Hindlimb muscle (tissue), 1 donor: ENCODE measurements around the gene UNG. TPM values are rescaled to one million over a fixed set of nuclear protein-coding genes. Genes with fewer than 3 reads are reported as not detected.
A peak's percentile ranks its signal among the peaks of the same experiment; 100 is the strongest.
"Not testable (repeated sequence)": the region's sequence is repeated elsewhere in the genome, so short reads cannot be mapped to it uniquely, and the experiment has no call there.

Experiments used
- DNase-seq: peaks from one replicate; pipeline ENCODE4 v3.0.0-alpha.2; 2013
- polyA plus RNA-seq: library from polyadenylated mRNA; unstranded; fragments of 120-200 nt; gene quantifications from one replicate; pipeline ENCODE4 v1.2.1, GENCODE V29; 2013; ENCODE audit not compliant: insufficient read length

The UNG gene
- polyA plus RNA-seq, 1 donor: 27.0 TPM

DNA sequence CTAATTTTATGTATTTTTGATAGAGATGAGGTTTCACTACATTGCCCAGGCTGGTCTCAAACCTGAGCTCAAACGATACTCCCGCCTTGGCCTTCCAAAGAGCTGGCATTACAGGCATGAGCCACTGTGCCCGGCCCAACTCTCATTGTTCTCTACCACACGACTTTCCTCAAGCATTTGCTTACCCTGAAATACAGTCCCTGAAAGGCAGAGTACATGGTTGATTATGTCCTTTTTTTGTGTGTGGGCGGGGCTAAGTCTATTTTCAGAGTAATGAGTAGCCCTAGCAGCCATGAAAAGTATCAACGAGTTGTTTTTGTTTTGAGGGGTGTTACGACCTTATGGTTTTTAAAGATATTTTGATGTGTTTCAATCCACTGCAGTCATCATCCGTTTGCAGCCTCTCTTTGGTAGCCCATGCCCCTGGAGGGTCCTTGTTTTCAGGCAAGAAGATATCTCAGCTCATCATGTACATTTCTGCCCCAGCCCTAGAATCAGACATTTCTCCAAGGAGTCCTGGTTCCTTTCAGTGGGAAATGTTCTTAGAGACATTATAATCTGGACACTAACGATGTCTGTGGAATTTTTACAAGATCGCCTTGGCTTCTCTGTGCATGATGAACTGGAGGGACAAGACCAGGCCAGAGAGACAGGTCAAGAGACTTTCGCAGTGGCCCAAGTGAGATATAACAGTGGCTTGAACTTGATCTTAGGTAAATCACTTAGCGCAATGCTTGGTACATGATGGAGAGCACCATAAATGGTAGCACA lies 27.7 kb downstream of the UNG start:
- DNase-seq: no peak

DNA sequence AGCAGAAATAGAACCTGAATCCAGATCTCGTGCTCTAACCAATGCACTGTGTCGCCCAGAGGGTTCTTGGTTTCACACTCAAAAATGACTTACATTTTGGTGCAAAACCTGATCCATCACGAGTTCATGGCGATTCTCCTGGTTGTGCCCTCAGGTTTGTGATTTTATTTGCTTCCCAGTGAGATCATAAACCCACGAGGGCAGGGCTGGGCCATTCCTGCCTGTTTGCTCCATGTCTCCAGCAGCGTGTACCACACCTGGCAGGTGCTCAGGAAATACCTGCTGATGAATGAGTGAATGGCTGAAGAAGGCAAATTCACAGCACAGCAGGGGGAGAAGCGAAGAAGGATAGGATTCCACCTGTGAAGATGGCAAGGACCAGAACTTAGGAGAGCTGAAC lies 28.4 kb downstream of the UNG start:
- DNase-seq: no peak

DNA sequence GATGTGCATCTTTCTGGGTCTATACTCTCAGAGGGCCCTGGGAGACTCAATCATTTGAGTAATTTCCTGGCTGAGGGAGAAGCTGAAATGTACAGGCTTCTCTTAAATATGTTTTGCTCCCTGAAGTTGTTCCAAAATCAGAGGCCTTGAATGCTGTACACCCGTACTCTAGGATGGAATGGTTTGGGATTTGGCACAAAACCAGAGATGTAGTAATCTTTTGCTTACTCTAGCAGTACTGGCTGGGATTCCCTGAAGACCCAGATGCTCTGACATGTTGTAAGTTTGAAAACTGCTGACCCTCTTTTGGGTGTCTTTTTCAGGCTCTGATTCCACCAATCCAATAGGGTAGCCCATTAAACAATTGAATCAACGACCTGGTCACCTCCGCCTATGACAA lies 29.4 kb downstream of the UNG start:
- DNase-seq: peak; percentile 48

DNA sequence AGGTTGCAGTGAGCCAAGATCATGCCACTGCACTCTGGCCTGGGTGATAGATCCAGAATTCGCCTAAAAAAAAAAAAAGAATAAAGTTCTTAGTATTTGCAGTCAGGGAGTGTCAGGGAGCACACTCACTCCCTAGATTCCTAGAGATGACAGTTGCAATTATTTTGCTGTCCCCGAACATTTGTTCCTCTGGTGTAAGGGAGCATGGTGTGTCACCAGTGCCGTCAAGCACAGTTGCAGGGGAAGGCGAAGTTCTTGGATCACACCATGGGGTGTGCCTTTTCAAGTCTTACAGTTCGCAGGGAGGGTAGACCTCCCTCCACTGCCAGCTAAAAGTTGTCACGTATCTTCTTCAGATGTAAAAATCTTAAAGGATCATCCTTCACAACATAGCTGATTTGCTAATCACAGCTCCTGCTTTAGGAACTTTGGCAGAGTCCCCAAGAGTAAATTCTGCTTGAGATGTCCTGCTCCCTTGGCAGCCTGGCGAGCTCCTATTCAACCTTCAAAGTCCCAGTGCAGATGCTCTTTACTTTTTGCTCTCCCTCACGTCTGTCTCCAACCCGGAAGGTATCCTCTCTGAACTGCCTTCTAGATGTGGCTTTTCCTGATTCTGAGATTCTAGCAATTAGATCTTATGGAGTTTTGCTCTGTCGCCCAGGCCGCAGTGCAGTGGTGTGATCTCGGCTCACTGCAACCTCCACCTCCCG lies 30.3 kb downstream of the UNG start:
- DNase-seq: no peak

DNA sequence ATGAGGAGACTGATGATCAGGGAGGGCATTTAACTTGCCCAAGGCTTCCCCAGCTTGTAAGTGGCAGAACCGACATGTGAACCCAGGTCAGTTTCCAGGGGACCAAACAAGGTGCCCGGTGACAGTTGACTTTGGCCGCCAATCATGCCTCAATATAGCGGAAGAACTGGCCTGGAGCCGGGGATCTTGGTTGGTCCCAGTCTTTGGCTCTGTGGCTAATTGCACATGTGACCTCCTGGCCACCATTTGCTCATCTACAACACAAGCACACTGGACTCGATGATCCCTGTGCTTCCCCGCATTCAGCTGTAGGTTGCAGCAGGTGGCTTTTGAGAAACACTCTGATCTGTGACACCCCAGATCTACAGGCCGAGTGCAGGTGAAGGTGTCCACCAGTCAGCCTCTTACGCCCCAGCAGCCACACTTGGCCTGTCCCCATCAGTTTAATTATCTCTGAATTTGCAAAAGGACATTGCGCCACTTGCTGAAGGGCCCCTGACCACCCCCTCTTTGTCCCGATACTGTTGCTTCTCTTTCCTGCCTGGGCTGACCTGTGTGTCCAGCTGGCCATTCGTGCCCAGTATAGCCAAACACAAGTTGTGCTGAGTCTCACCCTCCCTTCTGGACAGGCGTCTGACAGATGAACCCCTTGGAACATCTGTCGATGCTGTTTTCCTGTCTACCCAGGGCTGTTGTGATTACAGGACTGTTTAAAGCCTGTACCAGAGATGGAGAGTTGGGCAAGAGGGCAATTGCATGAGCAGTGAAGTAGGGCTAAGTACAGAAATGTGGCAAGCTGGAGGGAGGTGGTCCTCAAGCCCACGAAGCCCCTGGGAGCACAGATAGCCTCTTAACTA lies 33.1 kb downstream of the UNG start:
- DNase-seq: no peak

DNA sequence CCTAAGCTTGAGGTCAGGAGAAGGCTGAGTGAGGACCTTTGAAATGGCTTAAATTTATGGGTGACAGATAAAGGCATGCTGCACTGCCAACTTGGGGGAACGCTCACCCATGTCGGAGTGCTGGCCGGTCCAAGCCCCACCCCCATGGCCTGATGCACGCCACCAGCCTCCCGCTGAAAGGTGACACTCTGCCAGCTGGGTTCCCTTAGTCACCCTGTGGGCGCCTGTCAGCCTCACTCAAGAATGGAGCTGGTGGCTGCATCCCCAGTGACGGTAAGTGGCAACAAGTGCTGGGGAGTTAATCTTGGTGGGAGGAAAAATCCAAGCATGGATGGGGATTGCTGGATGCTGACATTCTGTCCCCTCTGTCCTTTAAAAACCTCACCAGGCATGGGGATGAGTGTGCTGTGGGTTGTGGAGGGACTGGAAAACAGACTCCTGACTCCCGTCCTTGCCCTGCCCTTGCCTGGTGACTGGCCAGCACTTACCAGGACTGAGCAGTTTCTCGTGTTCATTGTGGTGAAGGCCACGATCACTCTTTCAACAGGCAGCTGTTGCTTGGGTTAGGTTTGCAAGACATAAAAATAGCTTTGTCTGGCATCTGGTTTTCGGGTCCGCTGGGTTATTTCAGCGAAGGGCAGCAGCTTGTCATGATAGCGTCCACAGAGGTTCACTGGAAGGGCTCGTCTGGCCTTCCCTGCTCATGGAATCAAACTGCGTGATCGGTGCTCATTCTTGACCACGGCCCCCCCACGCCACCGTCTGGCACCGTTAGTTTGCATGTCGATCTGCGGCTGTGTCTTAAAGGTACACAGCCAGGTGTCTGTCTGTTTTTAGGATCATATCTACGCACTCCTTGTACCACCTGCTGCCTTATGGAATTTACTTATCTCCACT lies 34.0 kb downstream of the UNG start:
- no peak for DNase-seq

DNA sequence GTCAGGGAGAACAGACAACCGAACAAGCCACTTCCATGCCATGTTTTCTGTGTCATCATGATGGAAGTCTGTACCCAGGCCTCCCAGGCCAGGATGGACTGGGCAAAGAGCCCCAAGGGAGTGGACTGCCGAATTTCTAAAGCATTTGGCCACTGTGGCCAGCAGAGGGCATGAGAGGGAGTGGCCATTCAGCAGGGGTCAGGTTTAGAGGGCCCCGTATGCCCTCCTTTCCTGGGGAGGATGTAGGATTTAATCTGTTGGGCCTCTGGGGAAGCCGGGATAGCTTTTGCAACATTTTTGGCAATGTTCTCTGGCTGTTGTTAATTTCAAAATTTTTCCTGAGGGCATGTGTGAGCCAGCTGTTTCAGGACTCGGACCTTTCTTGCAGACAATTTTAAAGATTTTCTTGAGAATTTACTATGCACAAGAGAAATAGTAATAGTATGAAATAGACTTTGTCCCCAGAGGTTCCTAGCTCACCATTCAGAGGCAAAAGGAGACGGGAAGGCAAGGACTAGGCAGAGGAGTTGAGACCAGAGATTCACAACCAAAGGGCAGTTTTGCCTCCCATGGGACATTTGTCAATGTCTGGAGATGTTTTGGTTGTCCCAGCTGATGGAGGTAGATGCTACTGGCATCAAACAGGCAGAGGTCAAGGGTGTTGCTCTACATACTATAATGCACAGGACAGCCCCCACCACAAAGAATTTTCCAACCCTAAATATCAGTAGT lies 37.0 kb downstream of the UNG start:
- DNase-seq: no peak

DNA sequence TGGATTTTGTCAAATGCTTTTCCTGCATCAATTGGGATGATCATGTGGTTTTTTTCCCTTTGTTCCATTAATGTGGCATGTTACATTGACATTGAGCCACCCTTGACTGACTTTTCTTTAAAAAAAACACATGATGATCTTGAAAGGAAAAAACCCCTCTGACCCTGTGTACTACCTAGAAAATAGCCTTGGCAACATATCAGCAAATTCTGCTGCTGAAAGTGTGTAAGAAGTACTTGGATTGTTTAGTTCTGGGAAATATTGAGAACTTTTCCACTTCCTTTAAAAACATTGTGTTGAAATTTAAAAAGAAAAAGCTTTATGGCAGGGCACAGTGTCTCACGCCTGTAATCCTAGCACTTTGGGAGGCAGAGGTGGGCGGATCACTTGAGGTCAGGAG lies 39.7 kb downstream of the UNG start:
- DNase-seq: no peak

DNA sequence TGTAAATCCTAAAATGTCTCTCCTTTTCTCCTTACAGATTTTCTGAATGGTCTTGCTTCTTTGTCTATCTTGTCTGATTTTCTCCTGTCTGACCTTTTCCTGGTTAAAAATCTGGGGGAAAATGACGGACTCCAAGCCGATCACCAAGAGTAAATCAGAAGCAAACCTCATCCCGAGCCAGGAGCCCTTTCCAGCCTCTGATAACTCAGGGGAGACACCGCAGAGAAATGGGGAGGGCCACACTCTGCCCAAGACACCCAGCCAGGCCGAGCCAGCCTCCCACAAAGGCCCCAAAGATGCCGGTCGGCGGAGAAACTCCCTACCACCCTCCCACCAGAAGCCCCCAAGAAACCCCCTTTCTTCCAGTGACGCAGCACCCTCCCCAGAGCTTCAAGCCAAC lies 42.0 kb downstream of the UNG start:
- no peak for DNase-seq

DNA sequence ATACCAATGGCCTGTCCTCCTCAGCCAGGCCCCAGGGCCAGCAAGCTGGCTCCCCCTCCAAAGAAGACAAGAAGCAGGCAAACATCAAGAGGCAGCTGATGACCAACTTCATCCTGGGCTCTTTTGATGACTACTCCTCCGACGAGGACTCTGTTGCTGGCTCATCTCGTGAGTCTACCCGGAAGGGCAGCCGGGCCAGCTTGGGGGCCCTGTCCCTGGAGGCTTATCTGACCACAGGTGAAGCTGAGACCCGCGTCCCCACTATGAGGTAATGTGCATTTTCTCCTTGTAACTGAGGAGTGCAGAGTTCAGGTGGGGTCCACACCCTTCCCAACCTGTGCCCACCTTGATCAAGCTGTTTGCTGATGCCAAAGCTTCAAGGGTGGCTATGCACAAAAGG lies 42.4 kb downstream of the UNG start:
- no peak for DNase-seq

DNA sequence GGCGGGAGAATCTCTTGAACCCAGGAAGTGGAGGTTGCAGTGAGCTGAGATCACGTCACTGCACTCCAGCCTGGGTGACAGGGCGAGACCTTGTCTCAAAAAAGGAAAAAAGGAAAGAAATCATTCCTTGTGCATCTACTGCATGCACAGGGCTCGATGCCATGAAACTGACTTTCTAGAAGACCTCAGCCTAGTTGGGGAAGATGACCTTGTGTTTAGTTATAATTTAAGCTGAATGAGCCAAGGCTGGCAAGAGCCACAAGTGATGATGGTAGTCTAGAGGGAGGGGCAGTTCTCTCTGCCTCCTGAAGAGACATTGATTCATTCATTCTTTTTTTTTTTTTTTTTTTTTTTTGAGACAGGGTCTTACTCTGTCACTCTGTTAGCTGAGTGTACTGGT lies 43.2 kb downstream of the UNG start:
- DNase-seq: no peak

DNA sequence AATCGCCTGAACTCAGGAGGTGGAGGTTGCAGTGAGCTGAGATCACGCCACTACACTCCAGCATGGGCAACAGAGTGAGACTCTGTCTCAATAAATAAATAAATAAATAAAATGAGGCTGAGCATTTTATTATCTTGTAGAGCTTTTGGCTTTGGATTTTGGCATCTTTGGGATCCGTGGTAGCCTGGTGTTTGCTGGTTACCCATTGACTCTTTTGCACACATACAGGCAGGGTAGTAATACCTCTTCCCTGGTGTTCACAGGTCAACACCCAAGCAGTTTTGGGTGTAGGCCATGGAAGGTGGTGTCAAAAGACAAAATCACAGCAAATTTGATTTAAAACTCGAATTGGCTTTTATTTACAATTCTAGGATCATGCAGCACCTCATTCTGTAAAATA lies 46.8 kb downstream of the UNG start:
- DNase-seq: no peak

DNA sequence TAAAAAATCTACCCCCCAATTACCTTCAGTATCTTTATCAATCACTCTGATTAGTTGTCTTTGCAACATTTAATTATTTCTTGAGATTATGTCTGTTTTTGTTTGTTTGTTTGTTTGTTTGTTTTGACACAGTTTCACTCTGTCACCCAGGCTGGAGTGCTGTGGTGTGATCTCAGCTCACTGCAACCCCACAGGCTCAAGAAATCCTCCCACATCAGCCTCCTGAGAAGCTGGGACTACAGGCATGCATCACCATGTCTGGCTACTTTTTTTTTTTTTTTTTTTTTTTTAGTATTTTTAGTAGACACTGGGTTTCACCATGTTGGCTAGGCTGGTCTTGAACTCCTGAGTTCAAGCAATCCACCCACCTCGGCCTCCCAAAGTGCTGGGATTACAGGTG lies 49.7 kb downstream of the UNG start:
- not testable (repeated sequence) for DNase-seq

DNA sequence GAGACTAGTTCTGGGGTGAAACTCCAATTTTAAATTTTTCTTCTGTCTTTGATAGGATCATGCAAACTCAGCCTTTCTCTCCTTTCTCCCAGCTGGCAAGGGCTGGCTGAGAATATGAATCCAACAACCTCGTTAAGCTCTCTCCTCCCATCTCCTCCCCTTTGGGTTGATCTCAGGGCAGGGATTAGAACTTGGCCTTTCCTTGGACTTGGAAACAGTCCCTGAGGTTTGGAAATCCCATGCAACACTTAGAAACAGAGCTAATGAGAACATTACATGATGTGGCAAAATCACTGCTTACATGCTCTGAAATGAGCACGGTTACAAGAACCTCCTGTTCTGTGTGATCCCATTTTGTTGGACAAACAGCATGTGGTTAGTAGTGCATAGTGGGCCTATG lies 50.6 kb downstream of the UNG start:
- DNase-seq: no peak

DNA sequence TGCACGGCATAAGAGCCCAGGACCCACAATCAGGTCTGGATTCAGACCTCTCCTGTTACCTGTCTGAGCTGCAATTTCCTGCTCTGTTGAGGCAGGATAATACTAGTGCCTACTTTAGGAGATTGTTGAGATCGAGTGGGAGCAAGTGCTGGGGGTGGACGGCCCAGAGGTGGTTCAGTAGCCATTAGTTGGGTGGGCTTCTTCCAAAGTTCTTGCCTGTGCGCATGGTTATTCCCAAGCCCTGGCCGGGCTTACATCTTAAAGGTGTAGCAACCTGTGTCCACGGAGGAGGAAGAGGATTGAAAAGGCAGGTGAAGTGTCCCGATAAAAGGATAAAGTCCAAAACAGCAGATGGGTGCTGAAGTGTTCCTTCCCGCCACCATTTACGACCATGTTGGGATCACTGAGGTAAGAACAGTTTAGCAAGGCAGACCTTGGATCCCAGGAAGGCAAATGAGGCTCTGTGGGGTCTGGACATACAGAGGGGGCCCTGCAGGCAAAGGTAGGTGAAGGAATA lies 52.8 kb downstream of the UNG start:
- DNase-seq: no peak

DNA sequence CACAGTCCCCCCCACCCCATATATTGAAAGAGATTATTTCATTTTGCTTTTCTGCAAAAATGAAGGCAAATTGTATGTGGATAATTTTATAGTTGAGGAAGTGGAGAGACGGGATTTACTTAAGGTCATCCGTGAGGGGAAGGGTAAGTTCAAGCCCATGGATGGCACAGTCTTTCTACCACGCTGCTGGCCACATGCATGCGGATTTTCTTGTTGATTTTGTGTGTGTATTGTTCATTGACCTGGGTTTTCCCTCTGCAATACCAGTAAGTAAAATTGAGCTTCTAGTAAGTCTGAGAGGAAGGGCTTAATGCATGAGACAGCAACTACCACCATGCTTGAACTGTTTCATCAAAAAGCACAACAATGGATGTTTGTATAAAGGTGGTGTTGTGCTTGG lies 54.1 kb downstream of the UNG start:
- no peak for DNase-seq

DNA sequence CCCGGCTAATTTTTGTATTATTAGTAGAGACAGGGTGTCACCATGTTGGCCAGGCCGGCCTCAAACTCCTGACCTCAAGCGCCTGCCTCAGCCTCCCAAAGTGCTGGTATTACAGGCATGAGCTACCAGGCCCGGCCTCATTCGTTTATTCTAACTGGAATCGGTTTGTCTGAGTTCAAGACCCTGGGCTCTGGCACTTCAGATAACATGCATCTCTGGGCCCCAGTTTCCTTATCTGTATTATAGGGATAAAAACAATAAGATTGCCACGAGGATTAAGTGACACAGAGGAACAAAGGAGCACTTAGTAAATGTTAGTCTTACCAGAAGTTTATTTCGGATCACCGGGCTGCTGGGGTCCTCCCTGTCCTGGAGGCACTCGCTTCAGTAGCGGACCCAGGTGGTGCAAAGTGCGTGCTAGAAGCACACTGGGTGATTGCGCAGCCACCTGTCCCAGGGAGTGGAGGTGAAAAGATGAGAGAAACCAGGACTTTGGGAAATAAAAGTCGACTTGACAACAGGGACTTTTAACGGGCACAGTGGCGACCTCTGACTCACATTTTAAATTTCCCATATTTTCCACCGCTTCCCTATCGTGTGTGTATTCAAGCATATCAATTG lies 56.5 kb downstream of the UNG start:
- DNase-seq: peak; percentile 18

DNA sequence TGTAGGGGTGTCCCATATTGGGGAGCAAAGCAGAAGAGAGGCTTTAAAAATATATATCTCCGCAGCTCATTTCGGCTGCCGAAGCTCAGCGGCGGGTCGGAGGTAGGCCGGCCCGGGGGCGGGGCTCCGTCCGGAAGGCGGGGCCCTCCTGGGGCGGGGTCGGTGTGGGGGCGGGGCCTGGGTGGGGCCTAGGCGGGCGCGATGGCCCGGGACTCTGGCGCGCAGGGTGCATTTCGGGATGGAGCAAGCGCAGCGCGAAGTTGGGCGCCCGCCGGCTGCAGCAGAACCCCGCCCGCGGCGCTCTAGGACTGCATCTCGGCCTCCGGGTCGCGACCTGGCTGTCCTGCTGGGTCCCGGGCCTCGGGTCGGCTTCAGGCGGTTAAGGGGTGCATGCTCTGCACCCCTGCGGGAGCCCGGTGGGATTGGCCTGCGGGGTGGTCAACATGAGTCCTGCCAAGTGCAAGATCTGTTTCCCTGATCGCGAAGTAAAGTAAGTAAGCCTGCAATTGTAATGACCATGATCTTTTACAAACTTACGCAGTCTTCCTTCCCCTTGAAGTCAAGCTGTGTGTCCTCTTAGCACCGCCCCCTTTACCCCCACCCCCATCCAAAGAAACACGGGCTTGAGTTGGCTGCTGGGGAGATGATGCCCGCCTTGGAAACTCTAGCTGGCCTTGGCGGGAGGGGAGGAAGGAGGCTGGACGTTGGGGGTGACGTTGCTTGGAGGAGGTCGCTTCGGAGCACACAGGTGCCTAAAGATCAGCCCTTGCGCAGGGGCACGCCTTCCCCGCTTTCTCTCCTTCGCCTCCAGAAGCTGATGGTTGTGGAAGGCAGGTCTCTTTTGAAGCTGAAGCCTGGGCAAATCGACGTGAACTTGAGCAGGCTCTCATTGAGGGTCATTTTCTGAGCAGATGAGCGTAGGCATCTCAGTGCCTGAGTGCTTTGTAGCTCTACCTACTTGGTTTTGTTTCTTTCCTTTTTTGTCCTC lies 57.3 kb downstream of the UNG start:
- DNase-seq: peak; percentile 82

DNA sequence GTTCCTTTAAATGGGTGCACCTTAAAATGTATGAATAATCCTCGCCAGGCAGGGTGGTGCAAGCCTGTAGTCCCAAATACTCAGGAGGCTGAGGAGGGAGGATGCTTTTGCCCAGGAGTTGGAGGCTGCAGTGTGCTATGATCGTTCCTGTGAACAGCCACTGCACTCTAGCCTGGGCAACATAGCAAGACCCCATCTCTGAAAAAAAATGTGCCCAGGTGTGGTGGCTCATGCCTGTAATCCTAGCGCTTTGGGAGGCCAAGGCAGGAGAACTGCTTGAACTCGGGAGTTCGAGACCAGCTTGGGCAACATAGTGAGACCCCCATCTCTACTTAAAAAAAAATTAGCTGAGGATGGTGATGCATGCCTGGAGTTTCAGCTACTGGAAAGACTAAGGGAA lies 58.6 kb downstream of the UNG start:
- DNase-seq: no peak

DNA sequence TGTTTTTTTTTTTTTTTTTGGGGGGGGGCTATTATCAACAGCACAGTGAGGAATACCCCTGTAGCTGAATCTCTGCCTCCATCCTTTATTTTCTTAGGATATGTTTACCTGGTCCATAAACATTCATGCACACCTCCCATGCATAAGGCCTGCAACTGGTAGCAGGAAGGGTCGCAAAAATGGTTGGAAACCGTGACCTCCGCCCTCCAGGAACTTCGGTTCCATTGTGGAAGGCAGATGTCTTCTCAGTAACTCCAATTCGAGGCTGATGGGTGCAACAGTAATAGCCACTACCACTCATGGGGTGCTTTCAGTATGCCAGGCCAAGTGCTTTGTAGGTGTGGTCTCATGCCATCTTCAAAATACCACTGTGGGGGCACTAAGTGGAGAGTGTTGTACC lies 59.2 kb downstream of the UNG start:
- DNase-seq: no peak
